ENCODE measurements around the gene CRK.
"Not testable (repeated sequence)": the region's sequence is repeated elsewhere in the genome, so short reads cannot be mapped to it uniquely, and the experiment has no call there.

Gene CRK

GRCh38 chr17:1379930-1380313 is 76.1 kb downstream of the CRK start:
- no peak for DNase-seq

- no peak for DNase-seq
Measured at GRCh38 chr17:1379208-1379929, 76.7 kb downstream of the CRK start.

GRCh38 chr17:1378476-1378860 is 77.6 kb downstream of the CRK start:
- DNase-seq = not testable (repeated sequence)

GRCh38 chr17:1377334-1377733 is 78.7 kb downstream of the CRK start:
- no peak for DNase-seq

GRCh38 chr17:1376061-1376460 is 80.0 kb downstream of the CRK start:
- no peak for DNase-seq

GRCh38 chr17:1375615-1376014 is 80.4 kb downstream of the CRK start:
- no peak for DNase-seq

- DNase-seq = no peak
Measured at GRCh38 chr17:1374431-1375177, 81.4 kb downstream of the CRK start.

- no peak for DNase-seq
Measured at GRCh38 chr17:1373707-1374237, 82.3 kb downstream of the CRK start.

GRCh38 chr17:1372618-1373017 is 83.4 kb downstream of the CRK start:
- no peak for DNase-seq

GRCh38 chr17:1371893-1372590 is 84.0 kb downstream of the CRK start:
- no peak for DNase-seq
